D721Med (cell line): ENCODE data around the gene ADCY9.

ENCODE experiments used
- DNase-seq: peaks from one replicate; pipeline ENCODE4 v3.0.0; 2011; ENCODE audit warnings: low spot score; ENCODE audit not compliant: insufficient read length
- FAIRE-seq: peaks from 2 replicates; lab custom pipeline; 2011; peaks lifted over from hg19 to GRCh38; lab: Jason Lieb, UNC
- CTCF ChIP-seq: IDR thresholded peaks from 2 replicates; pipeline ENCODE4 v1.5.1; 2012; ENCODE audit warnings: mild to moderate bottlenecking, control low read depth; ENCODE audit not compliant: insufficient read depth; ENCODE audit errors: missing control alignments

The ADCY9 gene

DNA sequence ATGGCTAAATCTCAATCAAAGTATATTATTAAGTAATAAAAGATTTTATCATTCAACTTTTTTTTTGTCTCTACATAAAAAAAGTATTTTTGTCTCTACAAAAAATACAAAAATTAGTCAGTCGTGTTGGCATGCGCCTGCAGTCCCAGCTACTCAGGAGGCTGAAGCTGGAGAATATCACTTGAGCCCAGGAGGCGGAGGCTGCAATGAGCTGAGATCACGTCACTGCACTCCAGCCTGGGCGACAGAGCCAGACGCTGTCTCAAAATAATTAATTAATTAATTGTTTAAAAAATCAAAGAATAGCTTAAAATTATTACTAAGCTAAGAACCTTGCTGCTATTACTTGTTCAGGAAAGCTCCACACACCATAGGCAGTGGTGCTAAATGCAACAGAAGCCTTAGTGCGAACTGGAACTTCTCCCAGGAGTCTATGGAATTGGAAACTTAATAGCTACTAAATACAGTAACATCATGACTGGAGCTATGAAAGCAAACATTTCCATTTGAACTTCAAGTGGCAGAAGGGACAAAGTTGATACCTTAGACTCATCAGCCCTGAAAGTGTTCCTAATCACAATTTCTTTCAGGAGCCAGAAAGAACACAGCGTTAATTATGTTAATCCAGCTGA is 22.6 kb downstream of the ADCY9 start:
- TF ChIP-seq CTCF = no peak
- FAIRE-seq (no peak), DNase-seq (no peak)

DNA sequence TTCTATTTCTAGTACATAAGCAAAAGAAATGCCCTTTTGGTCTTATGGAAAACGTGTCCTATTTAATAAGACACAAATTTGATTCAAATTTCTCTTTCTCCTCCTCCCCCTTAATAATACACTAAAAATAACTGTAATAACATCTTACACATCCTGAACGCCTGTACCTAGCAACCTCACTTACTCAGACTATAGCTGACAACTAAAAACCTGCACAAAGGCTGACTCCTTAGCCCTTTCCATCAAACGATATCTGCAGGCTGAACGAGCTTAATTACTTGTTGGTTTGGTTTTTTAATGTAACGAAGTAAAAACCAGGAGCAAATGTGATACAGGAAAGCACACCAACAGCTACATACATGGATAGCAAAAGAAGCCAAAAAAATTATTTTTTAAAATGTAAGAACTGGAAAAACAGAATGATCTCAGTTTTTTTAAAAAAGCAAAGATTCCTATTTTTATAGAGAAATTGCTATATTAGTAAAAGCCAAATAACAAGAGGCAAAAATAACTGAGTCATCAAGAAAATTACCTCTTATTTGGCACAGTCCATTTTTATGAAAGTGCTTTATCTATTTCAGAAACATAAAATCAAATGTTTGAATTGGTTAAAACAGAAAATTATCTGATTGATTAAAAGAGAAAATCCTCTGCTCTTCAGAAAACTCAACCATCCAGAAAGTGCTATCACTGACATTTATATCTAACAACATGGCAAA is 23.5 kb downstream of the ADCY9 start:
- FAIRE-seq (no peak), DNase-seq (no peak)
- TF ChIP-seq CTCF = no peak

GRCh38 chr16:4091240-4092012 is 24.8 kb downstream of the ADCY9 start:
- TF ChIP-seq CTCF = no peak
- no peak for DNase-seq
- FAIRE-seq = no peak

DNA sequence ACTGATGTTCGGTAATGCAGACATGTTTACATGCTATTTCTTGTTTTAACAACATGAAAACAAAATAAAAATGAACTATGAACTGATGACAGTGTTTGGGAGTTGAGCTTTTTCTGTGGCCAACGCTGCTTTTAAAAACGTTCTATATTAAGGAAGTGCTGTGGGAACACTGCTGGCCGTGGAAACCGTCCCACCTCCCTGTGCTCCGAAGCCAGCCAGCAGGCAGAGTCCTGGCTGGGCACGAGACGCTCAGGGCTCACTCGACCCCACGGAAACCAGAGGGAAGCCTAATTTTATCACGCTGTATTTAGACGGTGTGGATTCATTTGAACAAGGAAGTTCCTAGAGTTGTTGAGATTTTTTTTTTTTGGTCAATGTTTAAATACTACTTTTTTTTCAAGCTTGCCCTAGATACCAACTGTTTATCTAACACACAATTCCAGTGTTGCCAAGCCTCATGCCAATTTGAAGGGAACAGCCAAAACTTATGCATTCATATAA is 25.8 kb downstream of the ADCY9 start:
- TF ChIP-seq CTCF = no peak
- DNase-seq (no peak), FAIRE-seq (no peak)

DNA sequence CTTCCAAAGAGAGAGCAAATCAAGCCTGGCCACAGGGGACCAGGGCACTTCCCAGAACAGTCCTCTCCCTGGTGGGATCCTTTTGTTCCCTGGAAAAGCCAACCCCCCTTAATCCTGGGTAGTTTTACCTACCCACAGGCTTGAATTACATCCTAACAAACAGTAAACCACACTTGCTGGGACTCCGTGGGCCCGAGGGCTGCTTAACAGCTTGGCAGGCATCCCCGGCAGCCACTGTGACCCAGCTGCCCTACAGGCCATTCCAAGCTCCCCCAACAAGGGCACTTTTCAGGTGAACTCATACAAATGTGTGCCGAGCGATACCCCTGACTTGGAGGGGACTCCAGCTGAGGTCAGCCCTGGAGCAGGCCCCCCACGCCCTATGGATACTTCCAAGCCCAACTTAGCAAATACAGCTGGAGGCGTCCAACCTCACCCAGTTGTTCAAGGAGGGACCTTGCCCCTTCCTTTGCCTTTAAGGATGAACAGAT is 26.4 kb downstream of the ADCY9 start:
- FAIRE-seq = no peak

DNA sequence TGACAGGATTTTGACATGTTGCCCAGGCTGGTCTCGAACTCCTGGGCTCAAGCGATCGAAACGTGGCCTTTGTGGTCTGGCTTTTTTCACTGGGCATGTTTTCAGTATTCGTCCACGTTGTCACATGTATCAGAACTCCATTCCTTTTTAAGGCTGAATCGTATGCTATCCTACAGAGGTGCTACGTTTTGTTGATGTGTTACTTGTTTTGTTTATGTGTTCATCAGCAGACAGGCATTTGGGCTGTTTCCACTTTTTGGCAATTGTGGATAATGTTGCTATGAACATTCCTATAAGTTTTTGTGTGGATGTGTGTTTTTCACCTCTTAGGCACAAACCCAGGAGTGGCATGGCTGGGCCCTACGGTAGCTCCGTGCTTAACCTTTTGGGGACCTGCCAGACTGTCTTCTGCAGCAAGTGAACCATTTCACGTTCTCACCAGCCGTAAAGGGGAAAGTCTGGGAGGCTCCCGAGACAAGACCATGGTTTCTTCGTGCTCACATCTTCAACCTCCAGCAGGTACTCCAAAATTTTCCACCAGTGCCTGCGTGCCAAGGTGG is 26.9 kb downstream of the ADCY9 start:
- TF ChIP-seq CTCF = no peak
- no peak for DNase-seq
- FAIRE-seq = no peak

More for the DNA sequence above, 26.4 kb downstream of the ADCY9 start:
- no peak for TF ChIP-seq CTCF
- DNase-seq = no peak
